HG02970 (cell line): ENCODE data around the gene CD163L1.

Source experiments
- ATAC-seq: cut with Tn5 transposase; IDR thresholded peaks from one replicate; pipeline ENCODE4 v1.9.1; 2021; ENCODE audit warnings: mild to moderate bottlenecking, moderate library complexity, moderate number of reproducible peaks; ENCODE audit not compliant: unreplicated experiment, low FRiP score

Gene CD163L1

DNA sequence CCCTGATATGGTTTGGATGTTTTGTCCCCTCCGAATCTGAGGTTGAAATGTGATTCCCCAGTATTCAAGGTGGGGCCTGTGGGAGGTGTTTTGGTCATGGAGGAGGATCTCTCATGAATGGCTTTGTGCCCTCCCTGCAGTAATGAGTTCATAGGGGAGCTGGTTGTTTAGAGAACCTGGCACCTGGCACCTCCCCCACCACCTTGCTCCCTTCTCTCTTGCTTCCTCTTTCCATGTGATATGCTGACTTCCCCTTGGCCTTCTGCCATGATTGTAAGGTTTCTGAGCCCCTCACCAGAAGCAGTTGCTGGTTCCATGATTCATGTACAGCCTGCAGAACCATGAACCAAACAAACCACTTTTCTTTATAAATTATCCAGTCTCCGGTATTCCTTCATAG, 32.6 kb downstream of the CD163L1 start:
- no peak for ATAC-seq

DNA sequence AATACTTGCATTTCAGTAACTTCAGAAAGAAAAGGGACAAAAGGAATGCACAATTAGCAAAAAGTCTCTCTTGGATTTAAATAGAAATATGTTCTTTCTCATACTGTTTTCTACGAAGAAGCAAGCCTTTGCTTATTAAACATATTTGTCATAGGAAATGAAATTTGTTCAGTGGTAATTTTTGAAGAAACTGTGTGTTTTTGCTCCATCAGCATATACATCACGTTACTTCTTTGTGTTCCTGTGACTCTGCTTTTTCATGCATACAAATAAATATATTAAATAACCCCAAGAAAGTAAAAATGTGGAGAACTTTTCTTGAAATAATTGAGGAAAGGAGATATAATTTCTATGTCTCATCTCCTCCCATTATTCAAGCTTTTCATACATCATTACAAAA, 39.7 kb downstream of the CD163L1 start:
- ATAC-seq = no peak

GRCh38 chr12:7403466-7403865, 40.5 kb downstream of the CD163L1 start:
- no peak for ATAC-seq

DNA sequence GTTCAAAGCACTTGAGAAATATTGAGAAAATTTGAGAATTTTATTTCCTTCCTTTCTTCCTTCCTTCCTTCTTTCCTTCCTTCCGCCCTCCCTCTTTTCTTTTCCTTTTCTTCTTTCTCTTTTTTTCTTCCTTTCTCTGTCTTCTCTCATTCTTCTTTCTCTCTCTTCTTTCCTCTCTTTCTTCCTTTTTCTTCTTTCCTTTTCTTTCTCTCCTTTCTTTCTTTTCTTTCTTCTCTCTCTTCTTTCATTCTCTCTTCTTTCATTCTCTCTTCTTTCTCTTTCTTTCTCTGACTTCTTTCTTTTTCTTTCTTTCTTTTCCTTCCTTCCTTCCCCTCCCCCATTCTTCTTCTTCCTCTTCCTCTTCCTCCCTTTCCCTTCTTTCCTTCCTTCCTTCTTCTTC, 44.9 kb downstream of the CD163L1 start:
- no peak for ATAC-seq

DNA sequence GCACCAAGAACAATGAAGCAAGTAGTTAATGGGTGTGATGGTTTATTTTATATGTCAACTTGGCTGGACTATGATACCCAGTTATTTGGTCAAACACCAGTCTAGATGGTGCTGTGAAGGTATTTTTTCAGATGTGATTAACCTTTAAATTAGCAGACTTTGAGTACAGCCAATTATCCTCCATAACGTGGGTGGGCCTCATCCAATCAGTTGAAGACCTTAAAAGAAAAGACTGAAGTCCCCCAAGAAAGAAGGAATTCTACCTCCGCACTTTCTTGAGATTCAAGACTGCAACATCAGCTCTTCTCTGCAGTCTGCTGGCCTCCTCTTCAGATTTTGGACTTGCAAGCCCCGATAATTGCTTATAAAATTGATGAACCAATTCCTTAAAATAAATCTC, 47.5 kb downstream of the CD163L1 start:
- no peak for ATAC-seq

GRCh38 chr12:7395950-7396349, 48.0 kb downstream of the CD163L1 start:
- ATAC-seq = no peak

DNA sequence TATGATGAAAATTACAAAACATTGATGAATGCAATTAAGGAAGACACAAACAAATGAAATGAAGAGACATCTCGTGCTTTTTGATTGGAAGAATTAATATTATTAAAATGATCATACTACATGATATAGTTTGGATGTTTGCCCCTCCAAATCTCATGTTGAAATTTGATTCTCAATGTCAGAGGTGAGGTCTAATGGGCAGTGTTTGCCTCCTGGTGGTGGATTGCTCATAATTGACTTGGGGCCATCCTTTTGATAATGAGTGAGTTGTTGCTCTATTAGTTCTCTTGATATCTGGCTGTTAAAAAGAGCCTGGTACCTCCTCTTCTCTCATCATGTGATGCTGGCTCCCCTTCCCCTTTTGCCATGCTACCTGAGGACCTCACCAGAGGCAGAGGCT, 56.7 kb downstream of the CD163L1 start:
- no peak for ATAC-seq

DNA sequence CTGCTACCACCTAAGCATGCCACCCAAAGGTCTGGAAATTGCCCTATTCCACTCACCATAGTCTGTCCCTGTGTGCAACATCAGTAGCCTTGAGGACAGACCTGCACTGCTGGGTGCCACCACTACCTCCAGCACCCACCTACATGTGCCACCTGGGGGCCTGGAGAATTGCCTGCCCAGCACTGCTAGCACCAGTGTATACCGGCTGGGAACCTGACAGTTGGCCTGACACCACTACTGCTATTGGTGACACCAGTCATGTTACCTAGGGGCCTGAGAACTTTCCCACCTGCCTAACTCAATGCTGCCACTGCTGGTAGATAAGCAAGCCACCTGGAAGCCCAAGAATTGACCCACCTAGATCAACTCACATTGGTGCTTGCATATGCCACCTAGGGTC, 60.8 kb downstream of the CD163L1 start:
- no peak for ATAC-seq

DNA sequence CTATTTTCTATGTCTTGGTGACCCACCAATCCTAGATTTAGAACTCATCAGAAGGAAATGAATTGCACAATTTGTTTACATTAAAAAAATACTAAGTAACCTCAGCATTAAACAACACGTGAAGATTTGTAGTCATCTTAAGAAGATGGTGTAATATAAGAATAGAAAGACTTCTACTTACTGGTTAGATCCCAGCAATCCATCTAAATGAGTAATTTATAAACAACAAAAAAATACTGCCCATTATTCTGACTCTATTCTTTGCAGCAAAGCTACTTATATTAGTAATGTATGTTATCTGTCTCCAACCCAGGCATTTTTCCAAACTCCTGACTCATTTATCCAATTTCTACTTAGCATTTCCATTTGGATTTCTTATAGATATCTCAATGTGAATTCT, 67.8 kb downstream of the CD163L1 start:
- no peak for ATAC-seq

DNA sequence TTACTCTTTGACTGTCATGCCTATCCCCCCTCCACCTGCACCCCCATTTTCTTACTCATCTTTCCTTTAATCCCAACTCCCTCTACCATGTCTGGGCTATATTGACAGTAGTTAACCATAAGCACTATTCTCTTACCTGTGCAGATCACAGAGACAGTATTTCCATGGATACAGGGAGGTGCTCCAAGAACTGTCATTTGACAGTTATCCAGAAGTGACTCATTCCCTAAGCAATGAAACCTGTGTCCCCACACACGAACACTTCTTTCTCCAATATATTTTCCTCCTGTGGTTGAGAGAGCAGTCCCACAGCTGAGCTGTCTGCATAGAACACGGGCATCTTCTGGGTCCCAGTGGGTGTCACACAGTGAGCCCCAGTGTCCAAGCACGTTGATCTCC, 68.8 kb downstream of the CD163L1 start:
- no peak for ATAC-seq

DNA sequence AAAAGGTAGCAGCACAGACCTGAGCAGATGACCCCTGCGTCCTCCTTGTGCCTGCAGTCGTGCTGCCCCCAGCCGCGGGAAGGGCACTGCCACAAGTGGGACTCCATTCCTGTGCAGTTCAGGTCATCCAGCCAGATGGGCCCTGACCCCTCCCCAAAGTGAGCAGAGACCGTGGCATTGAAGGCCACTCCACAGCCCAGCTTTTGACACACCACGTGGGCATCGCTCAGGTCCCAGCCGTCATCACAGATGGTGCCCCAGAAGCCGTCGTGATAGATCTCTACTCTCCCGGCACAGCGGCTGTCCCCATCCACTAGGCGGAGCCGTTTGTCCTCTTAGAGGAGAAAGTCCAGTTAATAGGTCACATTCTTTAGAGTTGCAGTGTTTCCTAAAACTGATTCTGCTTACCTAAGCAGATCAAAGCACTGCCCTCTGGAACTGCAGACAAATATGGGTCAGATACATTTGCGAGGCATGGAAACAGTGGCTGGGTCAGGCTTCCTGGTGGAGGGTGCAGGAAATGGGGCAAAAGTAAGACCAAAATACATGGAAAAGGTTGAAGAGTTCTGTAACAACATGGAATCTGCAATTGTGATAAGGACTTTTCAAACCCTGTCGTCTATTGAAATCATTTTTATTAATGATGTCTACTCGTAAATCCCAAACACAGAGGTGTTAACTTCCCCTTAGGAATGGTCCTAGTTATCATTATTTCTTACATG, 69.4 kb downstream of the CD163L1 start:
- ATAC-seq = no peak

DNA sequence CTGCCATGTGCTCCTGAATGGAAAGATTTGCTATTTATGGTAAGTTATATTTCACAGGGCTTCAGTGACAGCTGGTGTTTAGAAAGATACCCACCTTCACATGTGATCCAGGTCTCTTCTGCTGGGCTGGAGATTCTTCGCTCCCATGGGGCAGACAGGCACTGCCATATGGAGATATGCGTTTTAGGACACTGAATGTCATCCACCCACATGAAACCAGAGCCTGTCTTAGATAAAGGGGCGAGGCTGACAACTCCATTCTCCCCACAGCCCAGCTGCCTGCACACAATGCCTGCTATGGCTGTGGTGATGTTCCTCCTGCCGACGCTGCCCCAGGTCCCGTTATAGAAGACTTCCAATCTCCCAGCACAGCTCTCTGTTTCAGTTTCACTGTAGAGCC, 70.7 kb downstream of the CD163L1 start:
- ATAC-seq = no peak

GRCh38 chr12:7369274-7369729, 74.7 kb downstream of the CD163L1 start:
- ATAC-seq = no peak

- ATAC-seq = no peak
Observed at GRCh38 chr12:7362734-7363133, 81.2 kb downstream of the CD163L1 start.

GRCh38 chr12:7361265-7361664, 82.7 kb downstream of the CD163L1 start:
- ATAC-seq = no peak

DNA sequence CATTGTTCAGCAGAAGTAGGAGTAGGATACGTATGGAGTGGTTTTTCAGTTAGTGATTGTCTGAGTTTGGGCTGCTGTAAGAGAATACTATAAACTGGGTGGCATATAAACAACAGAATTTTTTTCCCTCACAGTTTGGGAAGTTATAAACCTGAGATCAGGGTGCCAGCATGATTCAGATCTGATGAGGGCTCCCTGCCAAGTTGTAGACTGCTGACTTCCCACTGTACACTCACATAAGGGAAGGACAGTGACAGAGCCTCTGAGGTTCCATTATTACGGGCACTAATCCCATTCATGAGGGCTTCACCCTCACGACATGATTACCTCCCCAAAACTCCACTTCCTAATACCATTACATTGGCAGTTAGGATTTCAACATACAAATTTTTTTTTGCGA, 89.4 kb downstream of the CD163L1 start:
- ATAC-seq = no peak

DNA sequence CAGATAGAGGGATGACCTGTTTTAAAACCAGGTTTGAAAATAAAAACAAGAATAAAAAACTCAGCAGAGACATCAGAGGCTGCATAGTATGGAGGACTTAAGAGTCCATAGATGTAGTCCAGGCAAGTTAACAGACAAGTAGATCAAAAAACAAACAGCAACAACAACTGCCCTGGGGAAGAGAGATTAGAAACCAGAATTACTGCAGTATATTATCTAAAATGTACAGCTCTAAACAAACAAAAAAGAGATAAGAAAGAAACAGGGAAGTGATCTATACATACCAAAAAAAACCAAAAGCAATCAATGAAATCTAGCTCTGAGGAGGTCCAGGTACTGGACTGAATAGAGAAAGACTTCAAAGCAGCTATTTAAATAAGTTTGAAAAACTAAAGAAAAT, 91.3 kb downstream of the CD163L1 start:
- ATAC-seq = no peak

GRCh38 chr12:7351177-7351576, 92.8 kb downstream of the CD163L1 start:
- ATAC-seq = no peak

- ATAC-seq = no peak
Observed at GRCh38 chr12:7349418-7349817, 94.5 kb downstream of the CD163L1 start.

DNA sequence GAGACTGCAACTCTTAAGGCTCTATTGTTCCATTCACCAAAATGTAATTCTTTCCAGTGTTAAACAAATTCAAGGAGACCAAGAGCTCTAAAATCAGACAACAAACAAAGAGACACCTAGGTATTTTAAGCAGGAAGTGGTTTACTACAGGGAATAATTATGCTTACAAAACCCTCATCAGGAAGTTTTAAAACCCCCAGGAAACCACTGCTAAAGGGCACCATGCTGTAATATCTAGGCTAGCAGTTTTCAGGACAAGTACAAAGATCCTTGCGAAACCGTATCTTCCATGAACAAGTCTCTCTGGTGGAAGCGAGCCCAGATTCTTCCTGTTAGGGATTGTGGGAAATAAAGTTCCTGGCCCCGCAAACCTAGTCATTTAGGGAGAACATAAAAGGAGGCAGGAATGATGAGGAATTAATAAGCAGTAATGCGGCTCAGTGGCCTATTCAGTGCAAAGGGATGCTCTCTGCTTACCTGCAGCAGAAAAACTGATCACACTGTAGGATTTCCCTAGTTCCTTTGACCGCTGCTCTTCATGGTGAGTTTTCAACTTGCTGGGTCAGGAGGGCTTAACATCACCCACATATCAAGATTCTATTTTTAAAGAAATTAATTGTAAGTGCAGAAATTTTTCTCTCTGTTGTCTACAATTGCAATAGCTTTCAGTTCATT, 97.3 kb downstream of the CD163L1 start:
- ATAC-seq = no peak

GRCh38 chr12:7344833-7345606, 98.9 kb downstream of the CD163L1 start:
- no peak for ATAC-seq
